Sciatic nerve (tissue), 2 donors: ENCODE data around the gene CNGB1. TPM values are rescaled to one million over a fixed set of nuclear protein-coding genes. Genes with fewer than 3 reads are reported as not detected.

Experiments used
- ATAC-seq: fragments of 200-7000 bp; cut with Tn5 transposase; one replicate; pipeline ENCODE4 v1.9.1; 2020; ENCODE audit warnings: mild to moderate bottlenecking, moderate library complexity
- DNase-seq: peaks from one replicate; pipeline ENCODE4 v3.0.0-alpha.2; 2020; ENCODE audit warnings: low spot score
- intact Hi-C: fragments of 100-400 bp; cut with DNase I; formaldehyde crosslinking; loops from one replicate; pipeline ENCODE4 v1.14.2; 2022
- total RNA-seq: library from RNA; stranded (reverse); fragmentation: NEBNext Ultra II Directional; extraction: Animal tissue kit (Norgen Biotek cat#: 25700); gene quantifications from one replicate; pipeline ENCODE4 v1.2.1, GENCODE V29; 2021
- donor health status: DM: no; HTN: no; CAD: no.
- donor health status: DM: no; HTN: no; CAD: no.

CNGB1 gene
- total RNA-seq, 1 donor from 2014 or later: not detected

- DNase-seq (no peak), ATAC-seq (no peak)
- intact Hi-C loops: loop anchor here (10.0 kb wide), 1 partner anchor 244 kb away; no protein-coding TSS in a partner anchor
These were observed 28.1 kb upstream of the CNGB1 start for GRCh38 chr16:57998992-57999365.

- no peak for ATAC-seq
- no peak for DNase-seq
- intact Hi-C loops: loop anchor here (10.0 kb wide), 1 partner anchor 244 kb away; no protein-coding TSS in a partner anchor
These were observed 27.6 kb upstream of the CNGB1 start for GRCh38 chr16:57998486-57998885.

GRCh38 chr16:57997528-57998265 lies 26.8 kb upstream of the CNGB1 start:
- ATAC-seq (no peak), DNase-seq (no peak)
- intact Hi-C loops: loop anchor here (10.0 kb wide), 1 partner anchor 243 kb away; no protein-coding TSS in a partner anchor

- no peak for ATAC-seq
These were observed 26.2 kb upstream of the CNGB1 start for GRCh38 chr16:57997176-57997527.

GRCh38 chr16:57996406-57997175 lies 25.7 kb upstream of the CNGB1 start:
- no peak for DNase-seq
- intact Hi-C loops: loop anchor here (10.0 kb wide), 1 partner anchor 242 kb away; no protein-coding TSS in a partner anchor

More at GRCh38 chr16:57997176-57997527, 26.2 kb upstream of the CNGB1 start:
- DNase-seq: no peak
- intact Hi-C loops: loop anchor here (10.0 kb wide), 1 partner anchor 242 kb away; no protein-coding TSS in a partner anchor

GRCh38 chr16:57995721-57996405 lies 24.9 kb upstream of the CNGB1 start:
- no peak for DNase-seq
- intact Hi-C loops: loop anchor here (10.0 kb wide), 1 partner anchor 241 kb away; no protein-coding TSS in a partner anchor
- no peak for ATAC-seq

More at GRCh38 chr16:57996406-57997175, 25.7 kb upstream of the CNGB1 start:
- no peak for ATAC-seq

GRCh38 chr16:57994778-57995177 lies 23.9 kb upstream of the CNGB1 start:
- ATAC-seq (no peak), DNase-seq (no peak)
- intact Hi-C loops: loop anchor here (5.0 to 10.0 kb wide), 2 partner anchors 92 to 240 kb away; no protein-coding TSS in a partner anchor

- no peak for DNase-seq
These were observed 23.4 kb upstream of the CNGB1 start for GRCh38 chr16:57994361-57994760.

GRCh38 chr16:57993897-57994296 lies 23.0 kb upstream of the CNGB1 start:
- intact Hi-C loops: loop anchor here (5.0 to 10.0 kb wide), 2 partner anchors 92 to 239 kb away; no protein-coding TSS in a partner anchor
- ATAC-seq: no peak
- no peak for DNase-seq

More at GRCh38 chr16:57994361-57994760, 23.4 kb upstream of the CNGB1 start:
- intact Hi-C loops: loop anchor here (5.0 to 10.0 kb wide), 2 partner anchors 92 to 240 kb away; no protein-coding TSS in a partner anchor
- no peak for ATAC-seq

- intact Hi-C loops: loop anchor here (5.0 to 10.0 kb wide), 2 partner anchors 91 to 239 kb away; no protein-coding TSS in a partner anchor
- ATAC-seq (no peak), DNase-seq (no peak)
These were observed 22.5 kb upstream of the CNGB1 start for GRCh38 chr16:57993438-57993837.

- DNase-seq (no peak), ATAC-seq (no peak)
- intact Hi-C loops: loop anchor here (5.0 to 10.0 kb wide), 2 partner anchors 90 to 237 kb away; no protein-coding TSS in a partner anchor
These were observed 21.2 kb upstream of the CNGB1 start for GRCh38 chr16:57992084-57992483.

- DNase-seq (no peak), ATAC-seq (no peak)
- intact Hi-C loops: loop anchor here (5.0 to 10.0 kb wide), 2 partner anchors 89 to 237 kb away; no protein-coding TSS in a partner anchor
These were observed 20.7 kb upstream of the CNGB1 start for GRCh38 chr16:57991551-57992059.

- ATAC-seq (no peak), DNase-seq (no peak)
- intact Hi-C loops: no loop called here
These were observed 18.0 kb upstream of the CNGB1 start for GRCh38 chr16:57988929-57989328.

- no peak for ATAC-seq
- no peak for DNase-seq
- intact Hi-C loops: no loop called here
These were observed 16.7 kb upstream of the CNGB1 start for GRCh38 chr16:57987441-57988177.

GRCh38 chr16:57986196-57986595 lies 15.3 kb upstream of the CNGB1 start:
- no peak for DNase-seq
- no peak for ATAC-seq
- intact Hi-C loops: no loop called here

- DNase-seq: no peak
- intact Hi-C loops: no loop called here
- peak; percentile 67 for ATAC-seq
These were observed 14.6 kb upstream of the CNGB1 start for GRCh38 chr16:57985204-57986181.
